Large intestine (tissue), 3 donors: ENCODE data around the gene GIMAP8. TPM values are rescaled to one million over a fixed set of nuclear protein-coding genes. Genes with fewer than 3 reads are reported as not detected.

ENCODE experiments used
- DNase-seq, 2 donors: peaks; one replicate each; pipeline versions ENCODE4 v3.0.0 to v3.0.0-alpha.2; 2013
- H3K27ac ChIP-seq: one replicate; pipeline ENCODE4 v1.5.1; 2013; ENCODE audit warnings: low read length
- H3K27me3 ChIP-seq: 2 replicates; pipeline ENCODE4 v1.6.1; 2013; ENCODE audit warnings: low read length; ENCODE audit not compliant: control insufficient read depth, insufficient read depth
- H3K36me3 ChIP-seq: 2 replicates; pipeline ENCODE4 v1.6.1; 2013; ENCODE audit warnings: low read length; ENCODE audit not compliant: control insufficient read depth, insufficient read depth
- H3K4me1 ChIP-seq: one replicate; pipeline ENCODE4 v1.6.1; 2013; ENCODE audit warnings: low read length; ENCODE audit not compliant: control insufficient read depth, insufficient read depth
- H3K4me3 ChIP-seq: one replicate; pipeline ENCODE4 v1.5.1; 2013; ENCODE audit warnings: low read length
- H3K9me3 ChIP-seq: one replicate; pipeline ENCODE4 v1.6.1; 2013; ENCODE audit warnings: mild to moderate bottlenecking, low read depth, low read length, moderate library complexity; ENCODE audit not compliant: control insufficient read depth
- WGBS: methylation state at CpG from one replicate; pipeline ENCODE4 v1.1.5; 2013; ENCODE audit warnings: low lambda C conversion rate; ENCODE audit not compliant: insufficient coverage; 5-methylcytosine and 5-hydroxymethylcytosine counted together
- polyA plus RNA-seq: library from polyadenylated mRNA; unstranded; fragments of 120-200 nt; gene quantifications from one replicate; pipeline ENCODE4 v1.2.1, GENCODE V29; 2013

GIMAP8 gene
- polyA plus RNA-seq, 1 donor, result 6.3 TPM

GRCh38 chr7:150428671-150429451, 21.6 kb upstream of the GIMAP8 start:
- no peaks in the 10 kb centered on the region for H3K9me3 ChIP-seq
- 40% methylated on average over 1 of the region's 11 CpGs for WGBS
- no peak overlapping the region for H3K27ac ChIP-seq
- no peaks in the 10 kb centered on the region for H3K36me3 ChIP-seq
- no peaks in the 10 kb centered on the region for H3K4me1 ChIP-seq
- DNase-seq, result peak in 1 of 2 donors; percentile 21
- peaks cover under 1% of the 10 kb centered on the region for H3K27me3 ChIP-seq
- H3K4me3 ChIP-seq, result no peak overlapping the region

- no peaks in the 10 kb centered on the region for H3K9me3 ChIP-seq
- H3K4me1 ChIP-seq, result no peaks in the 10 kb centered on the region
- no peak overlapping the region for H3K4me3 ChIP-seq
- H3K36me3 ChIP-seq, result no peaks in the 10 kb centered on the region
- WGBS, result no CpG with 5 or more reads among the region's 8 CpGs
- H3K27ac ChIP-seq, result no peak overlapping the region
- H3K27me3 ChIP-seq, result peaks cover 2% of the 10 kb centered on the region
- no peak for DNase-seq
Measured at GRCh38 chr7:150429699-150430098, 20.7 kb upstream of the GIMAP8 start.

- H3K4me1 ChIP-seq, result no peaks in the 10 kb centered on the region
- WGBS, result no CpG with 5 or more reads among the region's 14 CpGs
- no peak overlapping the region for H3K27ac ChIP-seq
- H3K27me3 ChIP-seq, result peaks cover 5% of the 10 kb centered on the region
- no peaks in the 10 kb centered on the region for H3K36me3 ChIP-seq
- no peak for DNase-seq
- no peaks in the 10 kb centered on the region for H3K9me3 ChIP-seq
- no peak overlapping the region for H3K4me3 ChIP-seq
Measured at GRCh38 chr7:150430465-150431085, 19.9 kb upstream of the GIMAP8 start.

- H3K4me1 ChIP-seq, result no peaks in the 10 kb centered on the region
- H3K36me3 ChIP-seq, result no peaks in the 10 kb centered on the region
- no peaks in the 10 kb centered on the region for H3K9me3 ChIP-seq
- WGBS, result no CpG with 5 or more reads among the region's 7 CpGs
- no peak for DNase-seq
- no peak overlapping the region for H3K4me3 ChIP-seq
- H3K27me3 ChIP-seq, result peaks cover 7% of the 10 kb centered on the region
- H3K27ac ChIP-seq, result no peak overlapping the region
Measured at GRCh38 chr7:150431839-150432658, 18.4 kb upstream of the GIMAP8 start.

GRCh38 chr7:150432915-150433892, 17.2 kb upstream of the GIMAP8 start:
- no peak for DNase-seq
- Histone ChIP-seq H3K9me3 (no peaks in the 10 kb centered on the region), H3K27me3 (peaks cover 7% of the 10 kb centered on the region), H3K27ac (no peak overlapping the region), H3K36me3 (no peaks in the 10 kb centered on the region), H3K4me3 (no peak overlapping the region), H3K4me1 (no peaks in the 10 kb centered on the region)
- 80% methylated on average over 2 of the region's 14 CpGs for WGBS

- DNase-seq, result no peak
- peaks cover 7% of the 10 kb centered on the region for H3K27me3 ChIP-seq
- H3K4me1 ChIP-seq, result no peaks in the 10 kb centered on the region
- no peaks in the 10 kb centered on the region for H3K9me3 ChIP-seq
- H3K36me3 ChIP-seq, result no peaks in the 10 kb centered on the region
- 60% methylated on average over 1 of the region's 8 CpGs for WGBS
- H3K4me3 ChIP-seq, result no peak overlapping the region
- no peak overlapping the region for H3K27ac ChIP-seq
Measured at GRCh38 chr7:150434240-150434639, 16.2 kb upstream of the GIMAP8 start.

GRCh38 chr7:150435047-150435389, 15.4 kb upstream of the GIMAP8 start:
- H3K27ac ChIP-seq, result no peak overlapping the region
- WGBS, result no CpG with 5 or more reads among the region's 4 CpGs

GRCh38 chr7:150435390-150436073, 14.9 kb upstream of the GIMAP8 start:
- no peak for DNase-seq
- no peak overlapping the region for H3K4me3 ChIP-seq
- H3K4me1 ChIP-seq, result no peaks in the 10 kb centered on the region
- H3K27ac ChIP-seq, result no peak overlapping the region
- peaks cover 7% of the 10 kb centered on the region for H3K27me3 ChIP-seq
- 100% methylated on average over 1 of the region's 8 CpGs for WGBS
- H3K9me3 ChIP-seq, result no peaks in the 10 kb centered on the region
- H3K36me3 ChIP-seq, result no peaks in the 10 kb centered on the region

More at GRCh38 chr7:150435047-150435389, 15.4 kb upstream of the GIMAP8 start:
- H3K4me1 ChIP-seq, result no peaks in the 10 kb centered on the region
- no peak for DNase-seq
- no peak overlapping the region for H3K4me3 ChIP-seq
- peaks cover 7% of the 10 kb centered on the region for H3K27me3 ChIP-seq
- H3K36me3 ChIP-seq, result no peaks in the 10 kb centered on the region
- H3K9me3 ChIP-seq, result no peaks in the 10 kb centered on the region

GRCh38 chr7:150439967-150440366, 10.5 kb upstream of the GIMAP8 start:
- 80% methylated on average over 1 of the region's 2 CpGs for WGBS
- H3K36me3 ChIP-seq, result no peaks in the 10 kb centered on the region
- H3K4me3 ChIP-seq, result no peak overlapping the region
- H3K9me3 ChIP-seq, result peaks cover 4% of the 10 kb centered on the region
- H3K4me1 ChIP-seq, result no peaks in the 10 kb centered on the region
- no peak overlapping the region for H3K27ac ChIP-seq
- H3K27me3 ChIP-seq, result peaks cover 5% of the 10 kb centered on the region
- DNase-seq, result no peak
